ENCODE results near the gene ZNF837. TPM values are rescaled to one million over a fixed set of nuclear protein-coding genes. Genes with fewer than 3 reads are reported as not detected.

The ZNF837 gene
- total and polyA plus RNA-seq, 2 of the 13 experiments (the other 11 are each of a cell fraction or from before 2014, with no cell fraction given): 0.29 to 1.3 TPM

DNA sequence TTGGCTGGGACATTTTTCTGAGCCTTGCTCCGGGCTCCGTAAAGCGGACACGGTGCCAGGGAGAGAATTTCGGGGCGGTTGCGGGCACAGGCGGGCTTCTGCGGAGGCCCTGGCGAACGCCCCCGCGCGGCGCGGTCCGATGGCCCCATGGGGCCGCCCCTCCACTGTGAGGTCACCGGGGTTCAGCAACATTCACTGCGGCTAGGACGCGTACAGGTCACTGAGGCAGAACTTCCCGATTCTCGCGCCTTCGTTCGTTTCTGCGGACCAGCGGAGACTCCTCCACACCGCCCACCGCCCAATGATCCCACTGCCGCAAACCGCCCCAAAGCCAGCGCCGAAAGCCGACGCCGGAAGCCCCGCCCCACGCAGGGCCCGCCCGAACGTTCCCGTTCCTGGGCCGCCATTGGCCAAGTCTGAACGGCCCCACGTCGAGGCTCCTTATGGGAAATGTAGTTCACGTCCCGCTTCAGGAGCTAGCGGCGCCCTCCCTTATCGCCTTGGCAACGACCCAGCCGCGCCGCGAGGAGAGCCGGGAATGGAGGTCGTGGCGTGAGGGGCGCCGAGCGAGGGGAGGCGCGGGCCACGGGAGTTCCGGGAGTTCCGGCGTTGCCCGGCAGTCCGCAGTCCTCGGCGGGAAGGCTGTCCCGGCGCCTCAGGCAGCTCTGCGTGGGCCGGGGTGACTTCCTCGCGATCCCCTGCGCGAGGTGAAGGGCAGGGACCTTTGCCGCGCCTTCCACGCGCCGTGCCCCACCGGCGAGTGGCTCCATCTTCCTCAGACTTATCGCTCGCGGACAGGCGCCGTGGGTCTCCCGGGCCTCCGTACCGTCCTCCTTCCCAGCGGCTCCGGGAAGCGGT lies 27.6 kb upstream of the ZNF837 start, which contains the start of gene ZNF584 (continued):
- TF ChIP-seq, protein P1, sequence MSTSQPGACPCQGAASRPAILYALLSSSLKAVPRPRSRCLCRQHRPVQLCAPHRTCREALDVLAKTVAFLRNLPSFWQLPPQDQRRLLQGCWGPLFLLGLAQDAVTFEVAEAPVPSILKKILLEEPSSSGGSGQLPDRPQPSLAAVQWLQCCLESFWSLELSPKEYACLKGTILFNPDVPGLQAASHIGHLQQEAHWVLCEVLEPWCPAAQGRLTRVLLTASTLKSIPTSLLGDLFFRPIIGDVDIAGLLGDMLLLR (CRISPR knock-in tag; IDR thresholded peaks at IDR 0.05): peak; percentile 37; the same call in 1 of the 2 replicates
- TF ChIP-seq SP1 (IDR thresholded peaks at IDR 0.05) (no peak), SP1 (CRISPR knock-in tag; IDR thresholded peaks at IDR 0.05) (peak; percentile 74), TAF1 (CRISPR knock-in tag; IDR thresholded peaks at IDR 0.05) (peak; percentile 82), ZSCAN20 (CRISPR knock-in tag; IDR thresholded peaks at IDR 0.05; ENCODE audit: borderline replicate concordance) (0 out of 2 replicates have a peak, but pooled peaks have one; percentile 10), NFYB (CRISPR knock-in tag; IDR thresholded peaks at IDR 0.05) (peak; percentile 92), ZNF747 (CRISPR knock-in tag; IDR thresholded peaks at IDR 0.05; ENCODE audit: borderline replicate concordance) (0 out of 2 replicates have a peak, but pooled peaks have one; percentile 51), NONO (IDR thresholded peaks at IDR 0.05) (no peak), NONO (CRISPR knock-in tag; conservative IDR thresholded peaks at IDR 0.05) (peak; percentile 71), SAFB2 (CRISPR knock-in tag; IDR thresholded peaks at IDR 0.05; ENCODE audit: borderline replicate concordance, low read depth) (peak; percentile 68; the same call in 1 of the 2 replicates), IKZF4 (CRISPR knock-in tag; IDR thresholded peaks at IDR 0.05; ENCODE audit: borderline replicate concordance, low read depth, not compliant biosample characterization) (peak; percentile 50), ZSCAN12 (CRISPR knock-in tag; IDR thresholded peaks at IDR 0.05) (no peak), RFX1 (IDR thresholded peaks at IDR 0.05) (peak; percentile 89), RBM22 (optimal IDR thresholded peaks at IDR 0.05; ENCODE audit: low read length) (peak; percentile 49), REPIN1 (CRISPR knock-in tag; IDR thresholded peaks at IDR 0.05; ENCODE audit: borderline replicate concordance, low read depth) (peak; percentile 54; the same call in 1 of the 2 replicates), JARID2 (CRISPR knock-in tag; IDR thresholded peaks at IDR 0.05; ENCODE audit: insufficient replicate concordance) (no peak), ZFP36L2 (CRISPR knock-in tag; IDR thresholded peaks at IDR 0.05) (peak; percentile 26; the same call in 1 of the 2 replicates), FOXC1 (CRISPR knock-in tag; IDR thresholded peaks at IDR 0.05; ENCODE audit: borderline replicate concordance) (0 out of 2 replicates have a peak, but pooled peaks have one; percentile 43)
- TF ChIP-seq, protein P2, sequence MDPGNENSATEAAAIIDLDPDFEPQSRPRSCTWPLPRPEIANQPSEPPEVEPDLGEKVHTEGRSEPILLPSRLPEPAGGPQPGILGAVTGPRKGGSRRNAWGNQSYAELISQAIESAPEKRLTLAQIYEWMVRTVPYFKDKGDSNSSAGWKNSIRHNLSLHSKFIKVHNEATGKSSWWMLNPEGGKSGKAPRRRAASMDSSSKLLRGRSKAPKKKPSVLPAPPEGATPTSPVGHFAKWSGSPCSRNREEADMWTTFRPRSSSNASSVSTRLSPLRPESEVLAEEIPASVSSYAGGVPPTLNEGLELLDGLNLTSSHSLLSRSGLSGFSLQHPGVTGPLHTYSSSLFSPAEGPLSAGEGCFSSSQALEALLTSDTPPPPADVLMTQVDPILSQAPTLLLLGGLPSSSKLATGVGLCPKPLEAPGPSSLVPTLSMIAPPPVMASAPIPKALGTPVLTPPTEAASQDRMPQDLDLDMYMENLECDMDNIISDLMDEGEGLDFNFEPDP (CRISPR knock-in tag; conservative IDR thresholded peaks at IDR 0.05): no peak
- TF ChIP-seq, protein P3, sequence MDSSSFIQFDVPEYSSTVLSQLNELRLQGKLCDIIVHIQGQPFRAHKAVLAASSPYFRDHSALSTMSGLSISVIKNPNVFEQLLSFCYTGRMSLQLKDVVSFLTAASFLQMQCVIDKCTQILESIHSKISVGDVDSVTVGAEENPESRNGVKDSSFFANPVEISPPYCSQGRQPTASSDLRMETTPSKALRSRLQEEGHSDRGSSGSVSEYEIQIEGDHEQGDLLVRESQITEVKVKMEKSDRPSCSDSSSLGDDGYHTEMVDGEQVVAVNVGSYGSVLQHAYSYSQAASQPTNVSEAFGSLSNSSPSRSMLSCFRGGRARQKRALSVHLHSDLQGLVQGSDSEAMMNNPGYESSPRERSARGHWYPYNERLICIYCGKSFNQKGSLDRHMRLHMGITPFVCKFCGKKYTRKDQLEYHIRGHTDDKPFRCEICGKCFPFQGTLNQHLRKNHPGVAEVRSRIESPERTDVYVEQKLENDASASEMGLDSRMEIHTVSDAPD (CRISPR knock-in tag; IDR thresholded peaks at IDR 0.05): peak; percentile 77; the same call in 1 of the 2 replicates
- TF ChIP-seq, protein P4, sequence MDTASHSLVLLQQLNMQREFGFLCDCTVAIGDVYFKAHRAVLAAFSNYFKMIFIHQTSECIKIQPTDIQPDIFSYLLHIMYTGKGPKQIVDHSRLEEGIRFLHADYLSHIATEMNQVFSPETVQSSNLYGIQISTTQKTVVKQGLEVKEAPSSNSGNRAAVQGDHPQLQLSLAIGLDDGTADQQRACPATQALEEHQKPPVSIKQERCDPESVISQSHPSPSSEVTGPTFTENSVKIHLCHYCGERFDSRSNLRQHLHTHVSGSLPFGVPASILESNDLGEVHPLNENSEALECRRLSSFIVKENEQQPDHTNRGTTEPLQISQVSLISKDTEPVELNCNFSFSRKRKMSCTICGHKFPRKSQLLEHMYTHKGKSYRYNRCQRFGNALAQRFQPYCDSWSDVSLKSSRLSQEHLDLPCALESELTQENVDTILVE (CRISPR knock-in tag; IDR thresholded peaks at IDR 0.05): no peak
- TF ChIP-seq, protein P5, sequence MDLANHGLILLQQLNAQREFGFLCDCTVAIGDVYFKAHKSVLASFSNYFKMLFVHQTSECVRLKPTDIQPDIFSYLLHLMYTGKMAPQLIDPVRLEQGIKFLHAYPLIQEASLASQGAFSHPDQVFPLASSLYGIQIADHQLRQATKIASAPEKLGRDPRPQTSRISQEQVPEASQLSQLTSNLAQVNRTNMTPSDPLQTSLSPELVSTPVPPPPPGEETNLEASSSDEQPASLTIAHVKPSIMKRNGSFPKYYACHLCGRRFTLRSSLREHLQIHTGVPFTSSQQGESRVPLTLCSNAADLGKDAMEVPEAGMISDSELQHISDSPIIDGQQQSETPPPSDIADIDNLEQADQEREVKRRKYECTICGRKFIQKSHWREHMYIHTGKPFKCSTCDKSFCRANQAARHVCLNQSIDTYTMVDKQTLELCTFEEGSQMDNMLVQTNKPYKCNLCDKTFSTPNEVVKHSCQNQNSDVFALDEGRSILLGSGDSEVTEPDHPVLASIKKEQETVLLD (CRISPR knock-in tag; IDR thresholded peaks at IDR 0.05; ENCODE audit: low read depth): peak; percentile 49; the same call in 1 of the 2 replicates
